Cardiac fibroblast (primary cell): ENCODE data around the gene MAMSTR.

Experiments used
- DNase-seq, 2 donors: peaks; one replicate each; pipeline versions ENCODE4 v3.0.0 to v3.0.0-alpha.2; 2010; ENCODE audit warnings: low read depth in 2 of 2
- H3K4me3 ChIP-seq, 2 donors: replicated peaks in 1 of 2; 1 replicate in 1 of 2; 2 replicates in 1 of 2; pipeline ENCODE4 v1.5.1; 2011; ENCODE audit warnings: low read depth in 2 of 2, low read length in 2 of 2, mild to moderate bottlenecking in 2 of 2, moderate library complexity in 1 of 2
- TF ChIP-seq, protein P1 (sequence below): IDR thresholded peaks from one replicate; pipeline ENCODE4 v1.5.1; 2011; ENCODE audit warnings: low read depth, mild to moderate bottlenecking, low read length, inconsistent platforms

The MAMSTR gene

DNA sequence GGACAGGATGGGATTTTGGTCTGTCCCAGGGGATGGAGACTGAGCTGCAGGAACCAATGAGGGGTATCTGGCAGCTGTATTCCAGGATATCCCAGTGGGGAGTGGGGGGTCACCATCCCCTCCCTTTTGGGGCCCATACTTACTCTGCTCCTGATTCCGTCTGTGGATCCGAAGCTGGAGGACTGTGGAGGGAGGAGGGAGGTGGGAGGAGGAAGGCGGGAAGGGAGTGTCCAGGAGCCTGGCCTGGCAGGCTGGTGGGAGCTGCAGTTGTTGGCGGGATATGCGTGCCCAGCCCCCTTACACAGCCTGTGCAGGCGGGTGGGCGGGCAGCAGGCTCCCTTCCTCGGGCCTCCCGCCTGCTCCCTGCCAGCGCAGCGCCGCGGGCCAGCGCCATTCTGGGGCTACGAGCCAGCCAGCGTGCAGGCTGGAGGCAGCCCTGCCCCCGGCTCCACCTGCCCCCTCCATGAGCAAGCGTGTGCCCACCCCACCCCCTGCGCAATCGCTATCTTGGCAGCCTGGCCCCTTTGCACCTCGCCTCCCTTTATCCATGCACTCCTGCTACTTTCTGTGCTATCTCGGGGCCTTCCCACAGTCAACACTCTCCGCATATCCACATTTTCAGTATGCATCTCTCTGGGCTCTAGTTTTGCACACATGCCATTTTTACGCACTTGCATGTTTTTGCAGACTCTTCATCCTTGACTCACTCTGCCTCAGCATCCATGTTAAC lies 2.8 kb downstream of the MAMSTR start:
- DNase-seq = peak; percentile 46 to 89
- H3K4me3 ChIP-seq = peak overlapping the region; percentile 21 to 26

GRCh38 chr19:48715681-48716171 lies 3.8 kb downstream of the MAMSTR start:
- peak overlapping the region; percentile 15 to 64 for H3K4me3 ChIP-seq
- DNase-seq = peak in 1 of 2 donors; percentile 12
- TF ChIP-seq, protein P1, sequence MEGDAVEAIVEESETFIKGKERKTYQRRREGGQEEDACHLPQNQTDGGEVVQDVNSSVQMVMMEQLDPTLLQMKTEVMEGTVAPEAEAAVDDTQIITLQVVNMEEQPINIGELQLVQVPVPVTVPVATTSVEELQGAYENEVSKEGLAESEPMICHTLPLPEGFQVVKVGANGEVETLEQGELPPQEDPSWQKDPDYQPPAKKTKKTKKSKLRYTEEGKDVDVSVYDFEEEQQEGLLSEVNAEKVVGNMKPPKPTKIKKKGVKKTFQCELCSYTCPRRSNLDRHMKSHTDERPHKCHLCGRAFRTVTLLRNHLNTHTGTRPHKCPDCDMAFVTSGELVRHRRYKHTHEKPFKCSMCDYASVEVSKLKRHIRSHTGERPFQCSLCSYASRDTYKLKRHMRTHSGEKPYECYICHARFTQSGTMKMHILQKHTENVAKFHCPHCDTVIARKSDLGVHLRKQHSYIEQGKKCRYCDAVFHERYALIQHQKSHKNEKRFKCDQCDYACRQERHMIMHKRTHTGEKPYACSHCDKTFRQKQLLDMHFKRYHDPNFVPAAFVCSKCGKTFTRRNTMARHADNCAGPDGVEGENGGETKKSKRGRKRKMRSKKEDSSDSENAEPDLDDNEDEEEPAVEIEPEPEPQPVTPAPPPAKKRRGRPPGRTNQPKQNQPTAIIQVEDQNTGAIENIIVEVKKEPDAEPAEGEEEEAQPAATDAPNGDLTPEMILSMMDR = no peak

More for the DNA sequence above, 2.8 kb downstream of the MAMSTR start:
- TF ChIP-seq, protein P1 = no peak

- TF ChIP-seq, protein P1 = no peak
- peak overlapping the region; percentile 53 to 64 for H3K4me3 ChIP-seq
- DNase-seq = no peak
Observed at GRCh38 chr19:48714759-48715675, 4.5 kb downstream of the MAMSTR start.

GRCh38 chr19:48713864-48714755 lies 5.4 kb downstream of the MAMSTR start:
- TF ChIP-seq, protein P1 = no peak
- DNase-seq = peak; percentile 100

GRCh38 chr19:48713041-48713863 lies 6.3 kb downstream of the MAMSTR start:
- TF ChIP-seq, protein P1 = peak; percentile 60
- DNase-seq = peak in 1 of 2 donors; percentile 19
- peak overlapping the region; percentile 75 to 83 for H3K4me3 ChIP-seq

More at GRCh38 chr19:48713864-48714755, 5.4 kb downstream of the MAMSTR start:
- H3K4me3 ChIP-seq = peak overlapping the region; percentile 75 to 83
